ENCODE results near the gene CDC123.

- TF ChIP-seq GATA3 (IDR thresholded peaks at IDR 0.05; ENCODE audit: low read depth, low read length) = no peak
- TF ChIP-seq GATA2 (IDR thresholded peaks at IDR 0.05; ENCODE audit: low read depth, low read length) = no peak
Observed at GRCh38 chr10:12200850-12201249, 4.9 kb downstream of the CDC123 start.
